Stimulated activated CD4-positive, alpha-beta T cell treated with anti-CD3 and anti-CD28 coated beads, Interleukin-15, amount 100 ng/mL, for 48 hours (primary cell): ENCODE data around the gene RPP30.

Experiments
- DNase-seq, 2 donors: peaks; one replicate each; pipeline ENCODE4 v3.0.0-alpha.2; 2020; ENCODE audit warnings: low read depth in 2 of 2

Gene RPP30

DNA sequence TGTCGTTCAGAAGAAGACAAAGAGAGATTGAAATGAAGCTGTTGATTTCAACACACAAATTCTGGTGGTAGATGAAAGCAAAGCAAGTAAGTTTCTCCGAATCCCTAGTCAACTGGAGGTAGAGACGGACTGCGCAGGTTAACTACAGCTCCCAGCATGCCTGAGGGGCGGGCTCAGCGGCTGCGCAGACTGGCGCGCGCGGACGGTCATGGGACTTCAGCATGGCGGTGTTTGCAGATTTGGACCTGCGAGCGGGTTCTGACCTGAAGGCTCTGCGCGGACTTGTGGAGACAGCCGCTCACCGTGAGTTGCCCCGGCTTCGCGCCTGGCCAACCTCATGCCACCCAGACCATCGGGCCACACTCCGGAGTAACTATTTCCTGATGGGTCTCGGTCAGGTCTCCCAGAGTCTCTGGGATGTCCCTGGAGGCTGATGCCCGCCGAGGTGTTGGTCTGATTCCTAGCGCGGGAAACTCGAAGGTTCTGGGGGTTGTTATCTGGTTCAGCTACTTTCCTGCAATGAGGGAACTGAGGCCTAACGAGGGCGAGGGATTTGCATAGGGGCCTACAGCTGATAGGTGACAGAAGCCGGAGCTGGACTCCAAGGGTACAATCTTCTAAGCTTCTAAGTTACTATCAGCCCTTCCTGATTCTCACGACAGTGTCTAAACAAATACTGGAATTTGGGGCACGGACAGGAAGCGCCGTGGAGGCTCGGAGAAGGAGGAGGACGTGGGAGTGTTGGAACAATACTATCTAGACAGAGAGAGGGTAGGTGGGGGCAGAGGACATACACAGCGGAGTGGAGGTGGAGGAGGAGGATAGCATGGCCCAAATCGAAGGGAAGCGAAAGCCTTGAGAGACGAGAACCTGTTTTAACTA, at the start of gene RPP30:
TSS of gene RPP30 (plus strand) at position 209 of the 882 bp plus-strand sequence. CDS start at position 222, 13 bp downstream.
- peak; percentile 73 to 77 for DNase-seq

DNA sequence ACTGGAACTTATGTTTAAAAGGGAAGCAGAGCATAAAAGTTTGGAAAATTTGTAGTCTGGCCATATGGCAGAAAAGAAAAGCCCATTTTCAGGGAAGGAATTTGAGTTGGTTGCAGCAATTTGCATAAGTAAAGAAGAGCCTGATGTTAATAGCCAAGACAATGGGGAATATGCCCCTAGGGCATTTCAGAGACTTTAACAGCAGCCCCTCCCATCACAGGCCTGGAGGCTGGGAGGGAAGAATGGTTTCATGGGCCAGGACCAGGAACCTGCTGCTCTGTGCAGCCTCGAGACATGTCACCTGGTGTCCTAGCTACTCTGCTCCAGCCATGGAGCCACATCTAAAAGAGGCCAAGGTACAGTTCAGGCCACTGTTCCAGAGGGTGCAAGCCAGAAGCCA, 49.3 kb upstream of the RPP30 start:
- no peak for DNase-seq

DNA sequence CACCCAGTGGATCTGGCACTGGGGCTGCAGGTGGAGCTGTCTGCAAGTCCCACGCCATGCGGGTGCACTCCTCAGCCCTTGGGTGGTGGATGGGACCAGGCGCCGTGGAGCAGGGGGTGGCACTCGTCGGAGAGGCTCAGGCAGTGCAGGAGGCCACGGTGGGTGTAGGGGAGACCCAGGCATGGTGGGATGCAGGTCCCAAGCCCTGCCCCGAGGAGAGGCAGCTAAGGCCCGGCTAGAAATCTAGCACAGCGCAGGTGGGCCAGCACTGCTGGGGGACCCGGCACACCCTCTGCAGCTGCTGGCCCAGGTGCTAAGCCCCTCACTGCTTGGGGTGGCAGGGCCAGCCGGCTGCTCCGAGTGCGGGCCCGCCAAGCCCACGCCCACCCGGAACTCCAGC, 39.7 kb upstream of the RPP30 start:
- no peak for DNase-seq

DNA sequence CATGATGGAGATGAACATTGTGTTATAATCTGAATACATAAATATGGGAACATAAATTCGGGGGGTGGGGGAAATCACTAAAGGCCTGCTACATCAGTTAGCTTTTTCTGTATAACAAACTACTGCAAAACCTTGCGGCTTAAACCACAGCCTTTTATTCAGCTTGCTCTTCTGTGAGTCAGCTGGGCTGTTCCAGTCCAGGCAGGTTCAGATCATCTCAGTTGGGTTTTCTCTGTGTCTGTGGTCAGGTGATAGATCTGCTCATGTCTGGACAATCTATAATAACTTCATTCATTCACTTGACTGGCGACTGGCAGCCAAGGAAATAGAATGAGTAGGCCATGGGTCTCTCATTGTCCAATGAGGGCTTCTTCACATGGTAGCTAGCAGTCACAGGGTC, 37.4 kb upstream of the RPP30 start:
- no peak for DNase-seq

DNA sequence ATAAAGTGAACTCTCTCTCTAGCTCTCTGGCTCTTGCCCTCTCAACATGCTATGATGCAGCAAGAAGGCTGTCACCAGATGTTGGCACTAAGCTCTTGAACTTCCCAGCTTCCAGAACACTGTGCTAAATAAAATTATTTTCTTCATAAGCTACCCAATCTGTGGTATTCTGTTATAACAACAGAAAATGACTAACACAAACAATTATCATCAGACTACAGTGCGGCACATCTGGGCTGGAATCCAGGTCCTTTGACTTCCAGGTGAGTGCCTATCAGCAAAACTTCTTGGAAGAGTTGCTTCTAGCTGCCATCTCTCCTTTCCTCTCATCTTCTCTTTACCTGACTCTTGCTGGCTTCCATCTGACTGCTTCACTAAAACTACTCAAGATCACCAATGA, 34.3 kb upstream of the RPP30 start:
- DNase-seq: no peak

DNA sequence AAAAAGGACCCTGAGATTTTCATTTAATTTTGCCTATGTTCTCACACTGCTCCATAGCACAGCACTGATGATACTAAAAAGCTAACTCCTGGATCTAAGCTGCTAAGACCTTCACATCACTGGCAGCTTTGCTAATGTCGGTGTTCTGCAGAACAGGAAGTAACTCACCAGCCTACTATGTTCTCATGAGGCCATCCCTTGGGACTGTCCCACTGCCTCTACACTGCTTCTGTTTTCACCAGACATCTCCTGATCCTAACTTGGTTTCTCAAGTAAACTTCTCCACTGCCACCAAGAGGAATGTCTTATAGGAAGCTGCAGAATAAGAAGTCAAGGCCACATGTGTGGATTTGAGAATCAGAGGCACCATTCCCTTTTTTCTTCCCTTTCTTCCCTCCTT, 29.0 kb upstream of the RPP30 start:
- no peak for DNase-seq

DNA sequence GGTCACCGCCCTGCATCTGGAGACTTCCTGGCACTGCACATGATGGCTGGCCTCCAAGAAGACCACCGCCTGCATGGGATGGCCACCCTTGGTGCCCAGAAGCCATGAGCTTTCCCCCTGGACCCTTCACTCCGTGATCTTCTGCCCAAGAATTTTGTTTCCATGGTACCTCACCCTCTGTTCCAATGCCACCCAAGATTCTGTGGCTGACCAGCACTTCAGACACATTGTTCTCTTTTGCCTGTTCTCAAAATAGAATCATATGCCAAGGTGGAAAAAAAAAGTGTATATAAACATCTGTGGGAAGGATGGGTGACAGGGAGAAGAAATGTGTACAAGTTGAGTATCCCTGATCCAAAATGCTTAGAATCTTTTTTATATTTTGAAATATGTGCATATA, 26.0 kb upstream of the RPP30 start:
- no peak for DNase-seq

DNA sequence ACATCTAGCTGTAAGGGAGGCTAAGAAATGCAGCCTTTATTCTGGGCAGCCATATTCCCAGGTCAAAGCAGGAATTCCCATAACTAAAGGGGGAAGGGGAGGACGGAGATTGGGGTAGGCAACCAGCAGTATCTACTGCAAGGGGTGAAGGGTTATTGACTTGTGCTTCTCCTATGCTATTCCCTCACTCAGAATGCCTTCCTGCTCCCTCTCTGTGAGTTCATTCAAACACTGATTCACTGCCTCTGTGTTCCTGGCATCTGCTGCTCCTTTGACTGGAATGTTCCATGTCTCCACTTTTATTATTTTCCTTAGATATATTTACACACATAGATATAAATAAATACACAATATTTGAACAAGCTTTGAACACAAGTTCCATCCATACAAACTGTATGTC, 25.0 kb upstream of the RPP30 start:
- DNase-seq: no peak

DNA sequence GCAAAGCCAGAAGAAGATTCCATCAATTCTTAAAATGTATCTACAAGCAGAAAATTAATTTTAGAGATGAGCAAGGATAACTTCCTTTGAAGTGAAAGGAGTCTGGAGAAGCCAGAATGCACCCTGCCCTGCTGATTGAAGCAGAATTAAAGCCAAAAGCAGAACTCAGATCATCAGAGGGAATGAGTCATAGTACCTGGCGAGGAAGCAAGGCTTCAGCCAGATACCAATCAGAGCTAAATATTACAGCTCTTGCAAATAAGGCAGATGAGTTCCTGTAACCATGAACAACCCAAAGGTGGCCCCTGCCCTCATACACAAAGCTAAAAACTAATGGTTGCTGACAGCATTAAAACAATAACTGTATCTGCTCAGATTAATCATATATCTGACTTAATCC, 24.3 kb upstream of the RPP30 start:
- no peak for DNase-seq

DNA sequence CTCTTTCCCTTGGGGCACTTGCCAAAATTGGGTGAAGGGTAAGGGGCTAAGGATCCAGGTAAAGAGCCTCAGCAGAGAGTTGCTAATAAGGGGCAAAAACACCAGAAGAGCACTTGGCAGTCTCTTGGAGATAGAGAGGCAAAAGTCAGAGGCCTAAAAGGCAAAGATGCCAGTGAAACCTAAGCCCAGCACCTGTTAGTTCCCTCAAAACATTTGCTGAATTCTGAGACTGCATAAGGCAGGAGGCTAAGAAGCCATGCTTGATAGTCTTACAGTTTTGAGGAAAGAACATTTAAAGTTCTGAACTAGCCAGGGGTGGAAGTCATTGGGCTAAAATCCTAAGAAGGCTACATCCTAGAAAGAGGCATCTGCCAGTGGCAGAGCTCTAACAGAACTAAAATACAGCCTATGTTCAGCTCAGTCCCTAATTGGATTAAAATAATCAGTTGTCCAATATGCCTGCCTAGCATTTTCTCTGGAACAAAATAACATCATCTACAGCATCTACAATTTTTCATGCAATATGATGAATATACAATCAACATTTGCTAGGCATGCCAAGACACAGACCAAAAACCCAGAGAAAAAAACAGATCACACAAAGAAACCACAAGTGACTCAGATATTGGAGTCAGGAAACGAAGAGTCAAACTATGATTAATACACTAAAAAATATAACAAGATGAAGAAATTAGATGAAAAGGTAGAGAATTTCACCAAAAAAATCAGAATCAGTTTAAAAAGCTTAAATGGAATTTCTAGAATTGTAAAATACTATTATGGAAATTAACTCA, 21.6 kb upstream of the RPP30 start:
- no peak for DNase-seq

DNA sequence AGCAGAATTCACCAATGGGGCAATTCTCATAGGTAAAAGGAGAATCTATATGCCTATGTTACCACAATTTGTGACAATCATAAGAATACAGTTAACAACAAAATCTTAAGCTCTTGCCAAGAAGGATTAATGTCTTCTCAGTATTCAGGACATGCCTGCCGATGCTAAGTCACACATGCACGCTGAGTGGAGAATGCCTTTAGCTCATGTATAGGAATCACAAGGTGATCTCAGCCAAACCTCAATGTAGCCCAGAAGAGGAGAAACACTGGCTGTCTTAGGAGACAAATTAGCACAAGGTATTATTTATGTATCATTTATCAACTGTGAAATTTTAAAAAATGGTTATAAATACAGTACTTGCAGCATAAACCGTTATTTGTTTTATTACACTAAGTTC, 16.6 kb upstream of the RPP30 start:
- no peak for DNase-seq

DNA sequence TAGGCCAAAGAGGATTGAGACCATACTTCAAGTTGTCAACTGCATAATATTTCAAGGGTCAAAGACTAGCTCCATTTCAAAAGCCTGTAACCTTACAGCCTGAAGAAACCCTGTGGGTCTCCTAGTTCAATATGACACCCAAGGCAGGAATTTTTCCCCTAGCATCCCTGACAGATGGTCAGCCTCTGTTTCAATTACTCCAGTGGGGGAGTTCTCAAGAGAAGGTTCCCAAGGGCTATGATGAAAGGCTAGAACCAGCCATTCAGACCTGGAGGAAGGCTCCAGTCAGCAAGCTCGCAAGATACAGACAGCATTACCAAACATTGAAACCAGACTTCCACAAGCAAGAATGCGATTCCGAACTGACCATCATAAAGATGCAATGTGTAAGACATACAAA, 15.5 kb upstream of the RPP30 start:
- no peak for DNase-seq

DNA sequence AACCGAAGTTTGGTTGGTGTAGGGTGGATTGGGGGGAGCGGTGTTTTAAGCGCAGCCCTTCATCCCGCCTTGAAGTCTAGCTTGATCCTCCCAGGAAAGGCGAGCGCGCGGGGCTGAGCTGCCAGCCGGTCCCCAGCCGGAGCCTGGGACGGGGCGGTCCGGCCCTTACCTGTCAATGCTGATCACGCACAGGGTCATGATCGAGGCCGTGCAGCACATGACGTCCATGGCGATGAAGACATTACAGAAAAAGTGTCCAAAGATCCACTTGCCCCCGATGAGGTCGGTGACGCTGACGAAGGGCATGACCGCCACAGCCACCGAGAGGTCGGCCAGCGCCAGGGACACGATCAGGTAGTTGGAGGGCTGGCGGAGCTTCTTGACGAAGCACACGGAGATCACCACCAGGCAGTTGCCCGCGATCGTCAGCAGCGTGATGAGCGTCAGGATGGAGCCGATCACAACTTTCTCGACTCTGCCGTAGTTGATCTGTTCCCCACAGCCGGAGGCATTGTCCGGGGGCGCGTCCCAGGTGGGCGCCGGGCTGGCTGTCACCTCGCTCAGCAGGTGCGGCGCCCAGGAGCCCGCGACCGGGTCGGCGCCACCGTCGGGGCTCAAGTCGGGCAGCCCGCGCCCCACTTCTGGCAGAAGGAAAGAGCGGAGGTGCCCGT, 14.7 kb upstream of the RPP30 start:
- no peak for DNase-seq

DNA sequence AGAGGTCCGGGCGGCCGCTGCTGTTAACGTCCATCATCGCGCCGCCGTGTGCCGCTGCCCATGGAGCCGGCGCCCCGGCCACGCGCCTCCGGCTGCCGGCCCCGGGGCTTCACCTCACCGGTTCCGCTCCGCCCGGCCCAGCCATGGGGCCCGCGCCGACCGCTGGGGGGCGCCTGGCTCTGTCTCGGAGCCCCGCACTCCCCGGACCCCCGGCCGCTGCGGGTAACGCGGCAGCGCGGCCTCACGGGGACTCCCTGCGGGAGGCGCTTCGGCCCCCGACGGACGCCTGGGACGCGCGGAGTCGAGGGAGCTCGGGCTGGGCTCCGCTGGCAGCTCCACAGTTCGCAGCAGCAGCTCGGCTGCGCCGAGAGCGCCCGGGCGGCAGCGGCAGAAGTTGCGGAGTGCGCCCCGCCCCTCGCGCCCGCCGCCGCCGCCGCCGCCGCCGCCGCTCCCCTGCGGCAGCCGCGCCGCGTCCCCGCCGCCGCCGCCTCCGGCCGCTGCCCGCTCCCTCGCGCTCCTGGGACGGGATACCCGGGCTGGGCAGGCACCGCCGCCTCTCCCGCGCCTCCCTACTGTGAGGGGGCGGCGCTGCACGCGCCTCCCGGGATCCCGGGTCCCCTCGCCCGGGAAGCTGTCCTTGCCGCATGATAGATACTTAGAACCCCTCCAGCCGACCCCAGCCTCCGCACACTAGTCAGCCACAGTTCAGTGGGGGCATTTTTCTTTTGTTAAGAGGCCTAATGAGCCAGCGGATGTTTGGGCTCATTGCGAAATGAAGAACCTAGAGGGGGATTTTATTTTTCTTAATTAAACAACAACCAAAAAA, 13.9 kb upstream of the RPP30 start, which contains the start of gene HTR7:
TSS of gene HTR7 (minus strand) at position 405 of the 826 bp plus-strand sequence. CDS start at position 37, 368 bp downstream.
- DNase-seq: peak; percentile 16 to 33

DNA sequence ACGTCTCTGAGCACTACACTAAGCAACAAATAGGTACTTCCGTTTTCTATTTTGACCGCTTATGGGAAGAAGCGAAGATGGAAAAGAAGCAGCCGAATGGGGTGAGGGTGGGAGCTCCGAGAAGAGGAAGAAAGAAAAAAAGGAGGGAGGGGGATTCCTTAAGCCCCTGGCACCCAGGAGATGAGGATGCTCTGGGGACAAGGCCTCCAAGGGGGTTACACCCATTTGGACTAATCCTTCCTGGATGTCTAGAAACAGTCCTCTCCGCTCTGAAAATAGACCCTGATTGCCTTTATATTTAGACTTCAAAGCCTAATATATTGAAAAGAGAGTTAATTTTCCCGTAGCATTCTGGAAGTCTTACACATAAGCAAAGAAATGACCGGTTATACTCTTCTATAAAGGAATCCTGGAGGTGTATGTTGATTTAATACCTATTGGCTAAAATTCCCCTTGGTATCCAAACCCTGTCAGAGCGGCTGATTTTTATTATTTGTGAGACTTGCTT, 13.3 kb upstream of the RPP30 start:
- DNase-seq: no peak

DNA sequence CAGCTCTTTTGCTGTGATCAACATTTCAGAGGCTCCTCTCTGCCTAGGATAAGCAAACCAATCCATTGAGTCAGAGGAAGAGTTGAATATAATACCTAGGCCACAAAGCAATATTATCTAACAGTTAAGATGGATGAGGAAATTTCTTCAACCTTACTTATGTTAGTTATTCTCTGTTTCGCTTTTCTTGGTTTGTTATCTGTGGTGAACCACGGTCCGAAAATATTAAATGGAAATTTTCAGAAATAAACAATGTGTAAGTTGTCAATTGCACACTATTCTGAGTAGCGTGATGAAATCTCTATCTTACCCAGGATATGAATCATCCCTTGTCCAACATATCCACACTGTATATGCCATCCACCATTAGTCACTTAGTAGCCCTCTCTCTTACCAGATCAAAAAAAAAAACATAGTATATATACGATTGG, 12.4 kb upstream of the RPP30 start:
- DNase-seq: no peak

DNA sequence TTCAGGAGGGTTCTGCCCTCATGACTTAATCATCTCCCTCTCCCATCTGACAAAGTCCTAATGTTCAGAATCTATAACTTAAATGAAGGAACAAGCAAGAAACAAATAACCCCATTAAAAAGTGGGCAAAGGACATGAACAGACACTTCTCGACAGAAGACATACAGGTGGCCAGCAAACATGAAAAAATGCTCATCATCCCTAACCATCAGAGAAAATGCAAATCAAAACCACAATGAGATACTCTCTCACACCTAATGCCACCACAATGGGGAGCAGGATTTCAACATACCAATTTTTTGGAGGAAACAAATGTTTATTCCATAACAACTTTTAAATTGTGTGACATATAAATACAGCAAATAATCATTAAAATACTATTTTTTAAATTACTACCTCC, 11.0 kb upstream of the RPP30 start:
- DNase-seq: no peak

DNA sequence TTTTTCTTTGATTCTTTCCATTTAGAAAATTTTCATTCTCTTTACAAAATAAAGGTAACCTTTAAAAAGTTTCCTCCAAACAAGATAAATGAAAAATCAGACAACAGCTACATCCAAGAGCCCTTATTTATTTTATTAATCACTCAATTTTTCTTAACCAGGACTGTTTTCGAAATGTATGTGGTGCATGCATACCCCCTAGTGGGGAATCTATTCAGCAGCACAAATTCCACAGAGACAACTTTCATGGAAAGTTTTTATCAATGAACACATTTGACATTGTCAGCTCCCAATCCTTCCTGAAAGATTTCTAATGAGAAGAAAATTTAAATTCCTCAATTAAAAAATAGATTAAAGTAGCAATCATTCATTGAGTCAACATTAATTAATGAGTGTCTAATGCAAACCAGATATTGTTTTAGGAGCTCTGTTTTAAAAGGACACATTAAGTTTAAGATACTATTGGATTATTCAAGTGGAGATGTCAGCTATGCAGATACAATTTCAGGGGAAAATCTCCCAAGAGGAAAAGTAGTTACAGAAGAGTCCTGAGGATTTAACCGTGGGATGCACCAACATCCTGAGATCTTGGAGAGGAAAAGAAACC, 8.8 kb upstream of the RPP30 start:
- DNase-seq: no peak

DNA sequence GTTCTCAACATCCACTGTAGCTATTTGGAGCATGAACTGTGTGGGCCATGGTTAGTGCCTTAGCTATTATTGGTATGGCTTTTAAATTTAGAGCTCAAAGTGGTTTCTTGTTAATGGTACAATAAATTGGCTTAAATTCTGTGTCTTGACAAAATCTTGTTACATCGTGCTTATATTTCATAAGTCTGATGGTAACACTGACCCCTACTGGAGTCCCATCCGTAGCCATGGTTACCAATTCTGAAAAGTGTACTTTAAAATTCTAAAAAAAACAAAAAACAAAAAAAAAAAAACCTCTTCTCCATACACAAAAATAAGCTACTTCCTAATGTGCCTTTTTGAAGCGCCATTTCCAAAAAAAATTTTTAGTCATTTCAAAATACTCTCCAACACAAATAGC, 6.4 kb upstream of the RPP30 start:
- DNase-seq: no peak

DNA sequence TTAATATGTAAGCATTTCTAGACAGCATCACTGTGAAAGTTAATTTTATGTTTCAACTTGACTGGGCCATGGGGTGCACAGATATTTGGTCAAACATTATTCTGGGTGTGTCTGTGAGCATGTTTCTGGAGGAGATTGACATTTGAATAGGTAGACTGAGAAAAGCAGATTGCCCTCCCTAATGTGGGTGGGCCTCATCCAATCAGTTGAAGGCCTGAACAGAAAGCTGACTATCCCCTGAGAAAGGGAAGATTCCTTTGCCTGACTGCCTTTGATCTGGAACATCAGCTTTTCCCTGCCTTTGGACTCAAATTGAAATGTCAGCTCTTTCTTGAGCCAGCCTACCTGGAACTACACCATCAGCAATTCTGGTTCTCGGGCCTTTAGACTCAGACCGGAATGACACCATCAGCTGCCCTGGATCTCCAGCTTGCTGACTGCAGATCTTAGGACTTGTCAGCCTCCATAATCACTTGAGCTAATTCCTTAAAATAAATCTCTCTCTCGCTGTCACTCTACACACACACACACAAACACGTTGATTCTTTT, 5.7 kb upstream of the RPP30 start:
- DNase-seq: no peak
